SJSA1 (cell line): Measurements from ENCODE around the gene RAB11FIP3. TPM values are rescaled to one million over a fixed set of nuclear protein-coding genes. Genes with fewer than 3 reads are reported as not detected.
A peak's percentile ranks its signal among the peaks of the same experiment; 100 is the strongest.

Experiments used
- DNase-seq, 2 experiments: peaks; one replicate each; pipeline ENCODE4 v3.0.0-alpha.2; 2015 to 2020; ENCODE audit warnings: low spot score in 2 of 2, low read depth in 1 of 2
- H3K27ac ChIP-seq: fragments of 250-450 bp; sonication (Bioruptor Pico); 2 replicates; pipeline ENCODE4 v1.5.1; 2020; ENCODE audit warnings: mild to moderate bottlenecking, moderate library complexity
- H3K27me3 ChIP-seq: fragments of 250-450 bp; sonication (Bioruptor Pico); replicated peaks from 2 replicates; pipeline ENCODE4 v1.5.1; 2020; ENCODE audit warnings: mild to moderate bottlenecking, moderate library complexity
- H3K36me3 ChIP-seq: fragments of 250-450 bp; sonication (Bioruptor Pico); 2 replicates; pipeline ENCODE4 v1.5.1; 2020; ENCODE audit warnings: mild to moderate bottlenecking
- H3K4me1 ChIP-seq: fragments of 250-450 bp; sonication (Bioruptor Pico); replicated peaks from 2 replicates; pipeline ENCODE4 v1.6.1; 2021; ENCODE audit warnings: mild to moderate bottlenecking
- H3K4me3 ChIP-seq: fragments of 250-450 bp; sonication (Bioruptor Pico); 2 replicates; pipeline ENCODE4 v1.5.1; 2020; ENCODE audit warnings: mild to moderate bottlenecking
- H3K9me3 ChIP-seq: fragments of 250-450 bp; sonication (Bioruptor Pico); replicated peaks from 2 replicates; pipeline ENCODE4 v1.5.1; 2020; ENCODE audit warnings: mild to moderate bottlenecking
- total RNA-seq: library from RNA; depleted of rRNA; stranded (reverse); fragments of >200 nt; shearing (Covaris generic); gene quantifications from 2 replicates; pipeline ENCODE4 v1.2.3, GENCODE V29; 2014; rRNA removed

Gene RAB11FIP3
- total RNA-seq, 1 experiment from 2014 or later: 21.1 TPM

DNA sequence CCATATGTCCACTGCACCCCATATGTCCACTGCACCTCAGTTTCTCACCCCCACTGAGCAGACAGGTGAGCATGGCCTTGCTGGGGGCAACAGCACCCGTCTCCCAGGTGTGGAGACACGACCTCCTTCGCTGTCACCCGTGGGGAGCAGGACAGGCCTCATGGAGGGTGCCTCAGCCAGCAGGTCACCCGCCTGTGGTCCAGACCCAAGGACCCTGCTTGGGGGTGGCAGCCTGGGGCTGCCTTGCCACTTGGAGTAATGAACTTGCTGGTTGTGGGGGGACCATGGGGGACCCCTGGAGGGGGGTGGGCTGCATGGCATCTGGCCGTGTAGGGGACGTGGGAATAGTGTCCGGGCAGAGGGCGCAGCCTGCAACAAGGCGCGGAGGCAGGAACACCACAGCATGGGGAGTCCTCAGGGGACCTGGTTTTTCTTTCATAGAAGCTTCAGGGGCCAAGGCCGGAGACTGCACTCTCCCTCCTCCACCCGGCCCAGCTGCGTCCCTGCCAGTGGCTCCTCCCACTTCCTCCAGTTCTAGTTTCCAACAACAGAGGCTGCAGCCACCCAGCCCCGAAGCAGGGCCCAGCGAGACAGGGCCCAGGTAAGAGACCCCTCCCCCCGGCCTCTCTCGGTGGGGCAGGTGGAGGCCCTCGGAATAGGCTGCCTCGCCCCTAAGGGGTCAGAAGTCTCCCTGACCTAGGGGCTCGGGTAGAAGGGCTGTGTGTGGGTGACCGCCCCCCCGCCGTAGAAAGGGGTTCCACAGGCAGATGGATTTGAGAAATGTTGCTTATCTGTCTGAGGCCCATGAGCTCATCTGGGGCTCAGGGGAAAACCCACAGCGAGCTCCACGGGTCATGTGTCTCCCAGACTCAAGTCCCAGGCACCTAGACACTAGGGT lies 141.3 kb downstream of the RAB11FIP3 start, which contains the start of gene NHLRC4:
Gene NHLRC4, plus strand, starts transcription at position 531 of the 898 bp plus-strand sequence. CDS start 1,043 bp downstream, outside the sequence.
- Histone ChIP-seq H3K27me3 (peaks cover 8% of the 10 kb centered on the region), H3K36me3 (peaks cover 5% of the 10 kb centered on the region), H3K4me3 (no peak within 1 kb of the TSS), H3K9me3 (0 out of 2 replicates have a peak, but pooled peaks cover 4% of the 10 kb centered on the region), H3K27ac (no peak within 1 kb of the TSS), H3K4me1 (peaks cover 13% of the 10 kb centered on the region)
- no peak for DNase-seq

DNA sequence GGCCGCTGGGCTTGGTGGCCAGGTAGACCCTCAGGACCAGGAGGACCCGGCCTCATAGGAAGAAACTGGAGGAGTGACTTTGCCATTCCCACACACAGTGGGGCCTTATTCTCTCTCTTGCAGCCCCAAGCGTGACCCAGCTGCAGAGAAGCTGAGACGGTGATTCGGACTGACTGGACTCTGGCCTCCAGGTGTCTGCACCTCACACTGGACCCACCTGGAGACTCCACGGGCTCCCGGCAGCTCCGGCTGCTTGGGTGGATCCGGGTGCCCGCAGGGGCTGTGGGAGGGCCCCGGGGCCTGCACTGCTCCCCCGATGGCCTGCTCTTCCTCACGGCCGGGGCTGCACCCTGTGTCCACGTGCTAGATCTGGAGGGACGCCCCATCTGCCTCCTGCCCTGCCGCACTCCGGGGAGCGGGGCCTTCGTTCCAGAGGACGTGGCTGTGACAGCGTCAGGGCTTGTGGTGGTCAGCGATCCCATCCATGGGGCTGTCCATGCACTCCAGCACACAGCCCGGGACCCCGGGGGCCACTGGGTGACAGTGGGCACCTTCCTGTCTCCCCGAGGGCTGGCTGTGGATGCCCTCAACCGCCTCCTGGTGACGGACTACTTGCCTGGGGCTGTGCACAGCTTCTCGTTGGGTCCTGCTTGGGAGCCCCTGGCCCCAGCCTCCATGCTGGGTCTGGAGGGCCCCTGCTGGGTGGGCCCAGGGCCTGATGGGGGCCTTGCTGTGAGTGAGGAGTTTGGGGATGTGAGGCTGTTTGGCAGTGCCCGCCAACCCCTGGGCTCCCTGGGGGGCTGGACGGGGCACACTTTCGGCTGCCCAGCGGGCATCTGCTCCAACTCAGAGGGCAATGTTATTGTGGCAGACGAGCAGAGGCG lies 142.2 kb downstream of the RAB11FIP3 start:
- Histone ChIP-seq H3K27me3 (peaks cover 1% of the 10 kb centered on the region; the same call in 1 of the 2 replicates), H3K4me1 (peaks cover 13% of the 10 kb centered on the region), H3K36me3 (peaks cover 8% of the 10 kb centered on the region), H3K4me3 (no peak overlapping the region), H3K27ac (no peak overlapping the region), H3K9me3 (0 out of 2 replicates have a peak, but pooled peaks cover 4% of the 10 kb centered on the region)
- DNase-seq: no peak

DNA sequence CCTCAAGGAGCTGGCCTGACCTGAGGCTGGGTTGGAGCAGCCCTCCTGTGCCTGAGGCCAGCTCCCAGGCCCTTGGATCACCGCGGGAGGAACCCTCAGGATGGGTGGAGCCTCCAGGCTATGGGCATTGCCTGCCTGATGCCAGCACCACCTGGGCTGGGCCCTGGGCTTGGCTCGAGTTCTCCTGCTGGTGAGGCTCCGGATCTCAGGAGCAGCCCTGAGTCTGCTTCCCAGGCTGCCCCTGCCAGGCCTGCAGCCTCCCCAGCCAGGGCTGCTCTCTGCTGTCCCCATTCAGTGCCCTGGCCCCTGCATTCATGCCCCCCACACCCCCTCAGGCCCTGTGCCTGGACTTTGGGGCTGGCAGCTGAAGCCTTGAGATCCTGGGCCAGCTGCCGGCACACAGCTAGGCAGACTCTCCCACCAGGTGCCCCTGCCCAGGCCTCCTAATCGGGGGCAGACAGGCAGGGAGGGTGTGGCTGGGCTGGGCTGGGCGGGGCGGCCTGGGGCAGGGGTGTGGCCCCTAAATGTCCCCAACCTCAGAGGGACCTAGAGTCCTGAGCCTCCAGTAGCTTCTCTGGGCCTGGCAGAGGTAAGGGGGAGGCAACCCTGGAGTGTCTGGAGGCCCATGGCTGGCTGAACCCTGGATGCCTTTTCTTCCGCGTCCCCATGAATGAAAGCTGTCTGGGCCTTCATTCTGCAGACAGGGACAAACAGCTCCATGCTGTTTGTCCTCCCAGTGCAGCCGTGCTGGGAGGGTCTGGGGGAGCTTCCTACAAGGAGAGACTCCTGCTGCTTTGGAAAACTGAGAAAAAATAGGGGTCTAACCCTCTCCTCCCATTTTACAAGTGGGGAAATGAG lies 143.2 kb downstream of the RAB11FIP3 start:
- H3K4me3 ChIP-seq: no peak overlapping the region; the same call in 1 of the 2 replicates
- peaks cover 8% of the 10 kb centered on the region for H3K36me3 ChIP-seq
- H3K4me1 ChIP-seq: peaks cover 13% of the 10 kb centered on the region
- no peak overlapping the region for H3K27ac ChIP-seq
- DNase-seq: no peak
- 0 out of 2 replicates have a peak, but pooled peaks cover 4% of the 10 kb centered on the region for H3K9me3 ChIP-seq
- no peaks in the 10 kb centered on the region for H3K27me3 ChIP-seq

DNA sequence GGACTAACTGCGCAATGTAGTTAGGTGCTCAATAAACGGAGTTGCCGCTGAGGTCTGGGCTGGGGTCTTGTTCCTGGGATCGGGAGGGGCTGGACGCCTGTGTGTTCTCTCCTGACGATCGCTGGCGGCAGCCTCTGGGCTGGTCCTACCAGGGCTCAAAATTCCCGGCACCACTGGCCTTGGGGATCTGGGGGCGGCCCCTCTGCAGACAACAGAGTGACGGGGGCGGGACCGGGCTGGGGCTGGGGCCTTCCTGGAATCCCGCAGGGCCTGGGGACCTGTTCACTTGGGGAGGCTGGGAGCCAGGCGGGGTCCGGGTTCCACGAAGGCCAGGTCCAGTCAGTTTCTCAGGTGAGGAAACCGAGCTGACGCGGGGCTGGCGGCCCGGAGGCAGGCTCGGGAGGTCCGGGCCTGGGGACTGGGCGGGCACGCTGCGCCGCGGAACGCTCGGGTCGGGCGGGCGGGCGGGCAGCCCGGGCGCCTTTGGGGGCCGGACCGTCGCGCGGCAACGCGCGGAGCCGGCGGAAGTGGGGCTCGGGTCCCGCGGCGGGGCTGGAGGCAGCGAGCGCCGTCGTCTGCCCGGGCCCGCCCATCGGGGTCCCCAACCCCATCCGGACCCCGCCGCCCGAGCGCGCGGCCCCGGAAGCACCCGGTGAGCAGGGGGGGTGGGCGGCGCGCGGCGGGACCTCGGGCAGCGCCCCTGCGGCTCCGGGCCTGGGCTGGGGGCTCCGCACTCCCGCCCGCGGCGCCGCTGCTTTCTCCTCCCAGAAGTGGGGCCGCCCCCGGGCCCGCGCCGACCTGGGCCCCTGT lies 144.2 kb downstream of the RAB11FIP3 start, which contains the start of gene PIGQ:
Gene PIGQ, plus strand, starts transcription at position 524 of the 810 bp plus-strand sequence. CDS start 4,107 bp downstream, outside the sequence.
- Histone ChIP-seq H3K27ac (peak within 1 kb of the TSS; percentile 63), H3K4me3 (peak within 1 kb of the TSS; percentile 99), H3K36me3 (peaks cover 18% of the 10 kb centered on the region), H3K4me1 (peaks cover 13% of the 10 kb centered on the region), H3K27me3 (no peaks in the 10 kb centered on the region), H3K9me3 (0 out of 2 replicates have a peak, but pooled peaks cover 4% of the 10 kb centered on the region)
- peak; percentile 69 to 81 for DNase-seq

Other genes starting within 250 kb of the RAB11FIP3 start
- not detected in 2 replicates for gene HBA1, start 249.0 kb upstream of the RAB11FIP3 start, total RNA-seq
- gene HBQ1, start 245.2 kb upstream of the RAB11FIP3 start, total RNA-seq: not detected in 2 replicates
- 47.1 and 53.3 TPM in 2 replicates for gene LUC7L, start 196.2 kb upstream of the RAB11FIP3 start, total RNA-seq
- gene FAM234A, start 190.8 kb upstream of the RAB11FIP3 start, total RNA-seq: 99.5 and 102 TPM in 2 replicates
- not detected in 2 replicates for gene RGS11, start 149.7 kb upstream of the RAB11FIP3 start, total RNA-seq
- gene ARHGDIG, start 145.1 kb upstream of the RAB11FIP3 start, total RNA-seq: not detected in 2 replicates
- not detected in 2 replicates for gene PDIA2, start 142.5 kb upstream of the RAB11FIP3 start, total RNA-seq
- gene AXIN1, start 72.9 kb upstream of the RAB11FIP3 start, total RNA-seq: 18.5 and 26.4 TPM in 2 replicates
- gene MRPL28, start 55.1 kb upstream of the RAB11FIP3 start, total RNA-seq: 150 and 154 TPM in 2 replicates
- gene PGAP6, start 43.7 kb upstream of the RAB11FIP3 start, total RNA-seq: 34.9 and 39.7 TPM in 2 replicates
- 62.7 and 82.9 TPM in 2 replicates for gene NME4, start 28.4 kb upstream of the RAB11FIP3 start, total RNA-seq
- gene DECR2, start 23.8 kb upstream of the RAB11FIP3 start, total RNA-seq: 0.69 and 5.8 TPM in 2 replicates
- gene CAPN15, start 102.1 kb downstream of the RAB11FIP3 start, total RNA-seq: 44.4 and 46.1 TPM in 2 replicates
- gene PRR35, start 134.7 kb downstream of the RAB11FIP3 start, total RNA-seq: not detected in 2 replicates
- gene NHLRC4, start 141.4 kb downstream of the RAB11FIP3 start, total RNA-seq: 0.37 TPM in 1 of 2 replicates, not detected in the other
- 19.6 and 33.8 TPM in 2 replicates for gene PIGQ, start 144.3 kb downstream of the RAB11FIP3 start, total RNA-seq
- 10.2 and 17.8 TPM in 2 replicates for gene RAB40C, start 164.4 kb downstream of the RAB11FIP3 start, total RNA-seq
- gene WFIKKN1, start 205.3 kb downstream of the RAB11FIP3 start, total RNA-seq: 0.39 and 0.41 TPM in 2 replicates
- 73.1 and 86.6 TPM in 2 replicates for gene METTL26, start 210.7 kb downstream of the RAB11FIP3 start, total RNA-seq
- gene MCRIP2, start 216.2 kb downstream of the RAB11FIP3 start, total RNA-seq: 3.0 TPM in 1 of 2 replicates, not detected in the other
- gene WDR90, start 223.7 kb downstream of the RAB11FIP3 start, total RNA-seq: 12.1 and 31.9 TPM in 2 replicates
- 51.2 and 64.3 TPM in 2 replicates for gene RHOT2, start 242.5 kb downstream of the RAB11FIP3 start, total RNA-seq